GM12878 (cell line): ENCODE data around the gene ANKRD60. TPM values are rescaled to one million over a fixed set of nuclear protein-coding genes. Genes with fewer than 3 reads are reported as not detected.
A peak's percentile ranks its signal among the peaks of the same experiment; 100 is the strongest.

Source experiments
- ATAC-seq: fragments of 200-7000 bp; cut with Tn5 transposase; 3 replicates; pipeline ENCODE4 v1.9.1; 2020; ENCODE audit warnings: mild to moderate bottlenecking, moderate library complexity
- BruUV-seq: library from RNA; stranded (reverse); fragments of 400-500 nt; replicated peaks from 2 replicates; lab custom pipeline; 2021; lab: Mats Ljungman, UMichigan
- CTCF ChIA-PET: fragments of 300-600 bp; sonication (Branson Sonifier 250); formaldehyde crosslinking; extraction: SDS; loops from one replicate; lab custom pipeline; 2021; ENCODE audit warnings: inconsistent platforms; lab: Yijun Ruan, JAX
- POLR2A ChIA-PET: fragments of 350-600 bp; formaldehyde crosslinking; extraction: SDS; loops from one replicate; lab custom pipeline; 2021; ENCODE audit warnings: inconsistent platforms; lab: Charles Lee
- RAD21 ChIA-PET: fragments of 300-600 bp; sonication (Branson Sonifier 250); formaldehyde crosslinking; loops from one replicate; lab custom pipeline; 2023; ENCODE audit warnings: antibody characterized with exemption; ENCODE audit not compliant: unreplicated experiment; lab: Charles Lee
- SMC1A ChIA-PET: fragments of 300-600 bp; sonication (Branson Sonifier 250); formaldehyde crosslinking; loops from one replicate; lab custom pipeline; 2023; ENCODE audit not compliant: unreplicated experiment, uncharacterized antibody; lab: Charles Lee
- DNase-seq: peaks from one replicate; pipeline ENCODE4 v3.0.0-alpha.2; 2011; ENCODE audit warnings: low read depth, low spot score
- FAIRE-seq: peaks from 3 replicates; lab custom pipeline; 2011; peaks lifted over from hg19 to GRCh38; lab: Jason Lieb, UNC
- H2AFZ ChIP-seq: 2 replicates; pipeline ENCODE4 v1.6.0; 2011; ENCODE audit warnings: low read depth, low read length, control low read depth; ENCODE audit not compliant: control insufficient read depth
- H3K27ac ChIP-seq: 2 replicates; pipeline ENCODE4 v1.5.1; 2011; ENCODE audit warnings: control low read depth; ENCODE audit not compliant: control insufficient read depth, insufficient read depth
- H3K27me3 ChIP-seq, 2 experiments: replicated peaks in 1 of 2; 2 replicates each; pipeline versions ENCODE4 v1.6.0 to v1.6.1; 2011; ENCODE audit warnings: low read length in 1 of 2; ENCODE audit not compliant: control insufficient read depth in 2 of 2, insufficient read depth in 2 of 2
- H3K36me3 ChIP-seq, 2 experiments: 2 replicates each; pipeline ENCODE4 v1.5.1; 2011; ENCODE audit warnings: low read length in 1 of 2; ENCODE audit not compliant: control insufficient read depth in 2 of 2, insufficient read depth in 2 of 2
- H3K4me1 ChIP-seq: 2 replicates; pipeline ENCODE4 v1.6.1; 2011; ENCODE audit warnings: mild to moderate bottlenecking, low read length, moderate library complexity, mixed read lengths; ENCODE audit not compliant: control insufficient read depth, insufficient read depth
- H3K4me2 ChIP-seq: 2 replicates; pipeline ENCODE4 v1.6.0; 2011; ENCODE audit warnings: control low read depth; ENCODE audit not compliant: control insufficient read depth, insufficient read depth
- H3K4me3 ChIP-seq: fragments of 200-600 bp; sonication (generic); 2 replicates; pipeline ENCODE4 v1.5.1; 2016
- H3K79me2 ChIP-seq: 2 replicates; pipeline ENCODE4 v1.6.0; 2011; ENCODE audit warnings: low read length; ENCODE audit not compliant: control insufficient read depth, insufficient read depth
- H3K9ac ChIP-seq: 2 replicates; pipeline ENCODE4 v1.8.0; 2011; ENCODE audit warnings: low read length, control low read depth, mixed read lengths; ENCODE audit not compliant: control insufficient read depth, insufficient read depth
- H3K9me3 ChIP-seq: replicated peaks from 3 replicates; pipeline ENCODE4 v1.5.1; 2011; ENCODE audit warnings: mild to moderate bottlenecking, low read length; ENCODE audit not compliant: control insufficient read depth, insufficient read depth
- H4K20me1 ChIP-seq: 2 replicates; pipeline ENCODE4 v1.6.0; 2011; ENCODE audit not compliant: control insufficient read depth, insufficient read depth
- BHLHE40 ChIP-seq, 2 experiments: fragments of 450-650 bp in 1 of 2; IDR thresholded peaks; 2 replicates each; pipeline ENCODE4 v1.6.1; 2011 to 2017; ENCODE audit warnings: low read depth in 2 of 2, borderline replicate concordance in 1 of 2, improper control_type of control experiment in 1 of 2, low read length in 1 of 2, mild to moderate bottlenecking in 1 of 2
- CBFB ChIP-seq: IDR thresholded peaks from 2 replicates; pipeline ENCODE4 v1.6.1; 2016; ENCODE audit warnings: antibody characterized with exemption, low read depth
- CTCF ChIP-seq, 3 experiments: IDR thresholded peaks in 2 of 3; conservative IDR thresholded peaks in 1 of 3; 2 replicates each; pipeline ENCODE4 v1.5.1; 2011; ENCODE audit warnings: low read depth in 3 of 3, low read length in 3 of 3, mild to moderate bottlenecking in 3 of 3, control low read depth in 2 of 3, moderate library complexity in 2 of 3, inconsistent platforms in 1 of 3, mixed read lengths in 1 of 3; ENCODE audit not compliant: control insufficient read depth in 2 of 3, insufficient read depth in 1 of 3; ENCODE audit errors: extremely low read depth in 1 of 3
- DPF2 ChIP-seq: fragments of 450-650 bp; IDR thresholded peaks from 2 replicates; pipeline ENCODE4 v1.6.1; 2017; ENCODE audit warnings: mild to moderate bottlenecking
- EGR1 ChIP-seq, 2 experiments: IDR thresholded peaks; 1 replicate in 1 of 2; 2 replicates in 1 of 2; pipeline ENCODE4 v1.6.1; 2011 to 2012; ENCODE audit warnings: low read depth in 2 of 2, low read length in 2 of 2, borderline replicate concordance in 1 of 2, mild to moderate bottlenecking in 1 of 2, moderate library complexity in 1 of 2
- FOXK2 ChIP-seq: fragments of 450-650 bp; IDR thresholded peaks from 2 replicates; pipeline ENCODE4 v1.6.1; 2017; ENCODE audit warnings: mild to moderate bottlenecking, moderate library complexity
- IKZF1 ChIP-seq: fragments of 450-650 bp; conservative IDR thresholded peaks from 2 replicates; pipeline ENCODE4 v1.6.1; 2017; ENCODE audit warnings: antibody characterized with exemption, mild to moderate bottlenecking
- NFIC ChIP-seq: IDR thresholded peaks from 2 replicates; pipeline ENCODE4 v1.6.1; 2012; ENCODE audit warnings: low read depth, mild to moderate bottlenecking, inconsistent platforms, low read length, moderate library complexity
- RAD21 ChIP-seq: IDR thresholded peaks from 2 replicates; pipeline ENCODE4 v1.6.1; 2011; ENCODE audit warnings: mild to moderate bottlenecking, low read depth, low read length, moderate library complexity; ENCODE audit not compliant: insufficient read depth
- SMC3 ChIP-seq: IDR thresholded peaks from 2 replicates; pipeline ENCODE4 v1.6.1; 2011; ENCODE audit warnings: low read length, improper control_type of control experiment, borderline replicate concordance
- YBX1 ChIP-seq: fragments of 450-650 bp; IDR thresholded peaks from 2 replicates; pipeline ENCODE4 v1.6.1; 2016; ENCODE audit warnings: antibody characterized with exemption
- YY1 ChIP-seq: IDR thresholded peaks from 2 replicates; pipeline ENCODE4 v1.6.1; 2011; ENCODE audit warnings: low read depth, mild to moderate bottlenecking, low read length
- WGBS: methylation state at CpG from one replicate; pipeline ENCODE4 v1.1.6; 2016; ENCODE audit warnings: low lambda C conversion rate; ENCODE audit not compliant: insufficient replicate concordance, insufficient coverage; ENCODE audit errors: missing lambda C conversion rate; 5-methylcytosine and 5-hydroxymethylcytosine counted together
- in situ Hi-C: fragments of 300-500 bp; cut with MboI; formaldehyde crosslinking; loops from 9 replicates; pipeline ENCODE4 v1.14.3; 2018; ENCODE audit warnings: mixed read lengths
- intact Hi-C: fragments of 100-400 bp; cut with micrococcal nuclease; formaldehyde crosslinking; loops from one replicate; pipeline ENCODE4 v1.14.2; 2022; ENCODE audit not compliant: unreplicated experiment
- polyA plus RNA-seq, 11 experiments: library from polyadenylated mRNA; depleted of rRNA in 4 of 11; unstranded in 6 of 11; stranded (reverse) in 5 of 11; fragments of >200 nt; fragmentation: Nextera tagmentation in 4 of 11; fragmentation: Illumina TruSeq in 1 of 11; extraction: Ambion mirVana in 4 of 11; extraction: Trizol in 1 of 11; gene quantifications; 1 replicate in 1 of 11; 2 replicates in 10 of 11; pipeline versions ENCODE4 v1.2.1 to v1.2.3, GENCODE V29; 2011 to 2016; ENCODE audit warnings: inconsistent platforms in 2 of 11, missing spikeins in 2 of 11, low read depth in 1 of 11
- total RNA-seq, 4 experiments: library from RNA; depleted of rRNA in 3 of 4; stranded (reverse); fragments of >200 nt in 3 of 4; fragmentation: Illumina TruSeq in 1 of 4; extraction: Trizol in 1 of 4; gene quantifications; 2 replicates each; pipeline versions ENCODE4 v1.2.1 to v1.2.3, GENCODE V29; 2013 to 2021
- TF ChIP-seq, protein P1 (sequence below): IDR thresholded peaks from 2 replicates; pipeline ENCODE4 v1.6.1; 2012; ENCODE audit warnings: low read depth, low read length, improper control_type of control experiment
- TF ChIP-seq, protein P2 (sequence below): fragments of 450-650 bp; IDR thresholded peaks from 2 replicates; pipeline ENCODE4 v1.6.1; 2017; ENCODE audit warnings: borderline replicate concordance

The ANKRD60 gene
- total and polyA plus RNA-seq, 10 of the 15 experiments (the other 5 are each of a cell fraction or from before 2014, with no cell fraction given) = not detected

DNA sequence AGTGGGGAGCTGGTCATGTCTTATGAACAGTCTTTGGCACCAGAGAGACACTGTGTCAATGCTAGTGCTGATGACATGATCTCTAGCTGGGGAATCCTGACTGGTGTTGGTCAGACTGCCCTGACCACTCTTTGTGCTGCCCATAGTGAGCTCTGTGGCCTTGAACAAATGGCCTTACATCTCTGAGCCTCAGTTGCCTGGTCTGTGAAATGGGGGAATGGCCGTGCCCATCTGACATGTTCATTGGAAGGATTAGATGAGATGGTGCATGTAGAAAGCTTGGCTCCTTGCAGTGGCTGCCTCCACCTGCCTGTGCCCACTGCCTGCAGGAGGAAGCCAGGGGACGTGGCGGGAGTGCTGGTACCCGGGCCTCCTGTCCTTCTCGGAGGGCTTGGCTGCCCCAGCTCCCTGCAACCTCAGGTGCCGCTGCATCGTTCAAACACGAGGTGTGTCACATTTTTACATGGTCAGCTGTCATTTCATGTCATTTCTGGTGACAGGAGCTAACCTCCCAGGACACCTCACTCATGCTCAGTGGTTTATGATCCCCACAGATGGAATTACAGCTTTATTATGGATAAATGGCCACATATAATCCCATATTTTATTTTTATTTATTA lies 45.8 kb downstream of the ANKRD60 start (continued):
- TF ChIP-seq CBFB (no peak), FOXK2 (no peak)
- TF ChIP-seq, protein P1, sequence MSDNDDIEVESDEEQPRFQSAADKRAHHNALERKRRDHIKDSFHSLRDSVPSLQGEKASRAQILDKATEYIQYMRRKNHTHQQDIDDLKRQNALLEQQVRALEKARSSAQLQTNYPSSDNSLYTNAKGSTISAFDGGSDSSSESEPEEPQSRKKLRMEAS = no peak

DNA sequence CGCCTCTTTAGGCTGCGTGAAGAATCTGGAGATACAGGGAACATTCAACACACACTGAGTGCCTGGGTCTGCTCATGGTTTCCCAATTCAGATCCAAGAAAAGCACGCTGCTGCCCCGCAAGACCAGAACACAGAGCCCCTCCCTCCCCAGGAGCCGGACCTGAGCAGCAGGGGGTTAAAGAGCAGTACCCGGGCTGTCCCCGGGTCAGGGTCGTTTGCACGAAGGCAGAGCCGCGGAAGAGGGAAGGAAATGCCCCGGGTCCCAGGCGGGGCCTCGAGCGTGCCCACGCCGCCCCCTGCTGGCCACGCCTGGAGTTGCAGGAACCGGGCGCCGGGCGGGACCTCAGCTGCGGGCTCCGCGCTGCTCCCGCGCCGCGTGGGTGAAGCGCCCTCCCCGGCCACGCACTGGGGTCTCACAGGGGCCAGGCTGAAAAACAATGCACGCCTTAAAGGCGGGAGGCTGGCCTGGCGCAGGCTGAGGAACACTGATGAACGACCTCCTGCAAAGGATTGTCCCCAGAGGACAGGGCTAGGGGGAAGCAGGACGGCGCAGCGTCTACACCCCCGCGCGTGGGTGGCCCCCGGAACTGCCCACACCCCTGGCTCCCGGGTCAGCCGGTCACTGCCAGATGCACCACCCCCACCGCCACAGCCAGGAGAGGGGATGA lies 48.9 kb downstream of the ANKRD60 start:
- ATAC-seq = peak; percentile 98
- Histone ChIP-seq H3K4me2 (no peak overlapping the region), H3K9ac (no peak overlapping the region), H3K4me3 (no peak overlapping the region), H3K36me3 (no peaks in the 10 kb centered on the region), H3K27me3 (peaks cover 0 to 1% of the 10 kb centered on the region in 2 experiments), H3K4me1 (no peaks in the 10 kb centered on the region), H3K27ac (no peak overlapping the region), H4K20me1 (no peaks in the 10 kb centered on the region; the same call in 1 of the 2 replicates), H3K9me3 (no peaks in the 10 kb centered on the region; the same call in 2 of the 3 replicates), H2AFZ (peak overlapping the region; percentile 19; the same call in 1 of the 2 replicates), H3K79me2 (no peaks in the 10 kb centered on the region)
- ChIA-PET POLR2A (interaction anchor here (1.0 kb wide), 1 partner anchor 585 kb away, joined by 4 read pairs; no protein-coding TSS in a partner anchor), RAD21 (interaction anchor here (0.7 to 2.1 kb wide), 6 partner anchors 9 to 681 kb away, joined by 3 to 6 read pairs (median 4); no protein-coding TSS in a partner anchor), SMC1A (interaction anchor here (0.5 to 1.2 kb wide), 4 partner anchors 92 to 799 kb away, joined by 3 to 4 read pairs (median 4); no protein-coding TSS in a partner anchor), CTCF (interaction anchor here (0.7 to 4.0 kb wide), 14 partner anchors 10 to 986 kb away, joined by 3 to 20 read pairs (median 4); partner anchors contain the start of gene ZBP1)
- FAIRE-seq = no peak
- intact Hi-C loops = loop anchor here (1.0 kb wide), 2 partner anchors 525 to 582 kb away; no protein-coding TSS in a partner anchor
- 4% methylated on average over 34 of the region's 46 CpGs for WGBS
- in situ Hi-C loops = loop anchor here (5.0 to 10.0 kb wide), 3 partner anchors 522 to 675 kb away; no protein-coding TSS in a partner anchor
- no peak for DNase-seq
- TF ChIP-seq YBX1 (no peak), CTCF (IDR thresholded peaks at IDR 0.05 in 2 of 3, conservative IDR thresholded peaks at IDR 0.05 in 1 of 3; ENCODE audit: control insufficient read depth in 2 of 3, extremely low read depth in 1 of 3, insufficient read depth in 1 of 3, low read depth in 3 of 3, low read length in 3 of 3) (peak; percentile 90 to 92 (median 90); a peak in 5 of 6 replicates), NFIC (no peak), RAD21 (peak; percentile 79), DPF2 (0 out of 2 replicates have a peak, but pooled peaks have one; percentile 21), BHLHE40 (IDR thresholded peaks at IDR 0.05; ENCODE audit: borderline replicate concordance in 1 of 2, low read depth in 2 of 2, low read length in 1 of 2) (0 out of 4 replicates have a peak, but pooled peaks of 1 of the 2 experiments have one; percentile 6), YY1 (0 out of 2 replicates have a peak, but pooled peaks have one; percentile 51), SMC3 (peak; percentile 77), IKZF1 (0 out of 2 replicates have a peak, but pooled peaks have one; percentile 23), FOXK2 (no peak), EGR1 (IDR thresholded peaks at IDR 0.05; ENCODE audit: borderline replicate concordance in 1 of 2, low read depth in 2 of 2, low read length in 2 of 2) (peak in 1 of 2 experiments; percentile 25; a peak in 1 of 3 replicates)
- TF ChIP-seq, protein P2, sequence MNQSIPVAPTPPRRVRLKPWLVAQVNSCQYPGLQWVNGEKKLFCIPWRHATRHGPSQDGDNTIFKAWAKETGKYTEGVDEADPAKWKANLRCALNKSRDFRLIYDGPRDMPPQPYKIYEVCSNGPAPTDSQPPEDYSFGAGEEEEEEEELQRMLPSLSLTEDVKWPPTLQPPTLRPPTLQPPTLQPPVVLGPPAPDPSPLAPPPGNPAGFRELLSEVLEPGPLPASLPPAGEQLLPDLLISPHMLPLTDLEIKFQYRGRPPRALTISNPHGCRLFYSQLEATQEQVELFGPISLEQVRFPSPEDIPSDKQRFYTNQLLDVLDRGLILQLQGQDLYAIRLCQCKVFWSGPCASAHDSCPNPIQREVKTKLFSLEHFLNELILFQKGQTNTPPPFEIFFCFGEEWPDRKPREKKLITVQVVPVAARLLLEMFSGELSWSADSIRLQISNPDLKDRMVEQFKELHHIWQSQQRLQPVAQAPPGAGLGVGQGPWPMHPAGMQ = no peak
- no TSS peak for BruUV-seq
